Glutamatergic neuron (in vitro differentiated cells): ENCODE data around the gene UGT1A5. TPM values are rescaled to one million over a fixed set of nuclear protein-coding genes. Genes with fewer than 3 reads are reported as not detected.

ENCODE experiments used
- DNase-seq: peaks from one replicate; pipeline ENCODE4 v3.0.0; 2022
- H3K27ac Mint-ChIP-seq: one replicate; pipeline ENCODE4 v1.8.0; 2020; ENCODE audit warnings: mild to moderate bottlenecking, mixed read lengths, inconsistent platforms; ENCODE audit not compliant: unreplicated experiment
- H3K27me3 Mint-ChIP-seq: one replicate; pipeline ENCODE4 v1.8.0; 2020; ENCODE audit warnings: mild to moderate bottlenecking, moderate library complexity, mixed read lengths, inconsistent platforms; ENCODE audit not compliant: unreplicated experiment
- H3K36me3 Mint-ChIP-seq: one replicate; pipeline ENCODE4 v1.8.0; 2020; ENCODE audit warnings: mild to moderate bottlenecking, mixed read lengths, inconsistent platforms; ENCODE audit not compliant: unreplicated experiment
- H3K4me1 Mint-ChIP-seq: one replicate; pipeline ENCODE4 v1.8.0; 2020; ENCODE audit warnings: mild to moderate bottlenecking, low read depth, mixed read lengths, inconsistent platforms; ENCODE audit not compliant: unreplicated experiment
- H3K4me3 Mint-ChIP-seq: one replicate; pipeline ENCODE4 v1.8.0; 2020; ENCODE audit warnings: mild to moderate bottlenecking, mixed read lengths, inconsistent platforms; ENCODE audit not compliant: unreplicated experiment
- H3K9me3 Mint-ChIP-seq: one replicate; pipeline ENCODE4 v1.8.0; 2020; ENCODE audit warnings: mild to moderate bottlenecking, moderate library complexity, mixed read lengths, inconsistent platforms; ENCODE audit not compliant: unreplicated experiment
- CTCF ChIP-seq: fragments of 200-600 bp; sonication (generic); IDR thresholded peaks from one replicate; pipeline ENCODE4 v1.5.0; 2021; ENCODE audit not compliant: partially characterized antibody, unreplicated experiment
- total RNA-seq: library from RNA; stranded (reverse); fragmentation: NEBNext Ultra II Directional; extraction: Animal tissue kit (Norgen Biotek cat#: 25700); gene quantifications from one replicate; pipeline ENCODE4 v1.2.1, GENCODE V29; 2021; ENCODE audit not compliant: unreplicated experiment

Gene UGT1A5
- total RNA-seq, 1 donor from 2014 or later, result not detected

DNA sequence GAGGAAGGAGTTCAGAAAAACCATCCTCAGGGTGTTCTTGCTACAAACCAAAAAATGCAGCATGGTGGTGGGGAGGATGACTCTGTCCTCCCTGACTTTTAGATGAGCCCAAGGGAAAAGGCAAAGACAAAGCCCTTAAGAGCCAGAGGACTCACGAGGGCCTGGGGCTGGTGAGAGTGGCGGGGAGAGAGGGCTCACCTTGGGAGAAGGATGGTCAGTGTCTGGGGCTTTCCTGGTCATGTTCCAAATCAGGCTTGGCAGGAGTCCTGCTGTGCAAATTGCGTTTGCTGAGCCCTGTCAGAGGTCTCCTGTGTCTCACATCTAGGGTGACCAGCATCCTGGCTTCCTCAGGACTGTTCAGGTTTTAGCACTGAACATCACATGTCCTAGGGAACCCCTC, 52.1 kb downstream of the UGT1A5 start:
- Mint-ChIP-seq H3K36me3 (no peaks in the 10 kb centered on the region), H3K4me3 (no peak overlapping the region)

DNA sequence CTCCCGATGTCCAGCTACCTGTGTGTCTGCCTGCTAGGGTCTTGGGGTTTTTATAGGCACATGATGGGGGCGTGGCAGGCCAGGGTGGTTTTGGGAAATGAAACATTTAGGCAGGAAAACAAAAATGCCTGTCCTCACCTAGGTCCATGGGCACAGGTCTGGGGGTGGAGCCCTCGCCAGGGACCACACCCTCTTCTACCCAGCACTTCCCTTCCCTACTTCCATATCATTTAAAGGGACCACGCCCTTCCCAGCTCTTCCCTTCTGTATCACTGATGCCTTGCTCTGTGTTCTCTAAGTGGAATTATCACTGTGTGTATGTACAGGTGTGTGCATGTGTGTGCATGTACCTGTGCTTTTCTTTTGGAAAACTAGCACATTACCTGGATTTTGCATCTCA, 53.7 kb downstream of the UGT1A5 start:
- Mint-ChIP-seq H3K36me3 (no peaks in the 10 kb centered on the region), H3K27ac (no peak overlapping the region), H3K4me3 (no peak overlapping the region), H3K9me3 (no peaks in the 10 kb centered on the region), H3K27me3 (no peaks in the 10 kb centered on the region), H3K4me1 (no peaks in the 10 kb centered on the region)
- no peak for DNase-seq
- no peak for TF ChIP-seq CTCF

More for the DNA sequence above, 52.1 kb downstream of the UGT1A5 start:
- TF ChIP-seq CTCF, result no peak
- no peak for DNase-seq
- no peaks in the 10 kb centered on the region for H3K9me3 Mint-ChIP-seq
- no peak overlapping the region for H3K27ac Mint-ChIP-seq
- no peaks in the 10 kb centered on the region for H3K4me1 Mint-ChIP-seq
- peaks cover 3% of the 10 kb centered on the region for H3K27me3 Mint-ChIP-seq

GRCh38 chr2:233768076-233768475, 55.4 kb downstream of the UGT1A5 start:
- TF ChIP-seq CTCF, result no peak
- DNase-seq, result no peak
- H3K4me3 Mint-ChIP-seq, result no peak overlapping the region
- H3K9me3 Mint-ChIP-seq, result no peaks in the 10 kb centered on the region
- H3K36me3 Mint-ChIP-seq, result no peaks in the 10 kb centered on the region
- H3K27me3 Mint-ChIP-seq, result no peaks in the 10 kb centered on the region
- no peaks in the 10 kb centered on the region for H3K4me1 Mint-ChIP-seq
- H3K27ac Mint-ChIP-seq, result no peak overlapping the region

- no peaks in the 10 kb centered on the region for H3K9me3 Mint-ChIP-seq
- no peak overlapping the region for H3K27ac Mint-ChIP-seq
- H3K4me1 Mint-ChIP-seq, result no peaks in the 10 kb centered on the region
- H3K36me3 Mint-ChIP-seq, result no peaks in the 10 kb centered on the region
- H3K27me3 Mint-ChIP-seq, result no peaks in the 10 kb centered on the region
- TF ChIP-seq CTCF, result no peak
- no peak for DNase-seq
- H3K4me3 Mint-ChIP-seq, result no peak overlapping the region
Observed at GRCh38 chr2:233769260-233769659, 56.6 kb downstream of the UGT1A5 start.

- no peak for DNase-seq
- H3K4me3 Mint-ChIP-seq, result no peak overlapping the region
- H3K4me1 Mint-ChIP-seq, result no peaks in the 10 kb centered on the region
- TF ChIP-seq CTCF, result no peak
- no peaks in the 10 kb centered on the region for H3K27me3 Mint-ChIP-seq
- H3K27ac Mint-ChIP-seq, result no peak overlapping the region
- H3K36me3 Mint-ChIP-seq, result peaks cover 12% of the 10 kb centered on the region
- no peaks in the 10 kb centered on the region for H3K9me3 Mint-ChIP-seq
Observed at GRCh38 chr2:233772153-233772552, 59.4 kb downstream of the UGT1A5 start.
